ENCODE measurements around the gene PIEZO1.

Gene PIEZO1

GRCh38 chr16:88731699-88732098, 53.3 kb downstream of the PIEZO1 start:
- no peak for DNase-seq

GRCh38 chr16:88730632-88731607, 54.1 kb downstream of the PIEZO1 start:
- DNase-seq = no peak

GRCh38 chr16:88727871-88728270, 57.1 kb downstream of the PIEZO1 start:
- no peak for DNase-seq

DNA sequence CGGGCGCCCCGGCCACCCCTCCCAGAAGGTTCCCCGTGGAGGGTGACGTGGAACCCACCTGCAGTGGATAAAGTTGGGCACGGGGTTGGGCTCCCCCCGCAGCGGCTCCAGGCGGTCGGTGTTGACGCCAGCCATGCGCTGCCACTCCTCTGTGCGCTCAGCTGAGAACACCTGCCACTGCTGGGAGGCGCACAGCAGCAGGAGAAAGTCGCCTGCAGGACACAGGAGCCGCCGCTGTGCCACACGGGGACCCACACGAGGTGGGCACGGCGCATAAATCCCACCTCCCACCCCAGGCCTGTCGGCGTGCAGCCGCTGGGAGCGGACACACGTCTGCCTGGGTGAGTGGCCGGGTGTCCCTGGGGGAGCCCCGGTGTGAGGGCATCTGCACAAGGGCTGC, 58.0 kb downstream of the PIEZO1 start:
- DNase-seq = no peak

GRCh38 chr16:88726408-88726749, 58.6 kb downstream of the PIEZO1 start:
- no peak for DNase-seq

GRCh38 chr16:88725609-88726407, 59.2 kb downstream of the PIEZO1 start:
- no peak for DNase-seq

DNA sequence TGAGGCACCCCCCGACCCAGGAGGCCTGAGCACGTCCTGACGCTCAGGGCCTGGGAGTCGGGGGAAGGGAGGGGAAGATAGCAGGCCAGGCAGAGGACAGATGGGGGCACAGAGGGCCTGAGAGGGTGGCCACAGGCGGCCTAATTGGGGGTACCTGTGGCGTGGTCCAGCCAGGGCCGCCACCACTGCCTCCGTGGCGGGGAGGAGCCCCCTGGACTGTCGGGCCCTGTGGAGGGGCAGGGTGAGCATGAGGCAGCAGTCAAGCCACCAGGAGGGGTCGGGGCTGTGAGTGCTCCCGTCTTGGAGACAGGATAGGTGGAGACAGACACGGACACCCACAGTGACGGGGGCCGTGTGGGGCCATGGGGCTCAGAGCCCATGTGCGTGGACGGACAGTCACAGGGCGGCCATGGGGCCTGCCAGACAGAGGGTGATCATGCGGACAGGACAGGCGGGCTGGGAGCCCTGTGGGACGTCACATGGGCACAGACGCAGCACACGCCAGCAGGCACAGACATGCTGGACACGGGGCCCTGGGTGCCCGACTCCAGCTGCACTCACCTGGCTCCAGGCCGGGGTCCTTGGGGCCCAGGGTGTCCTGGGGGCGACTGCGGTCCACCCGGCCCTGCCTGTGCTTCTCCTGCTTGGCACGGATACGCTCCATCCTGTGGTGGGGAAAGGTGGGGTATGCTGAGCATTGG, 60.0 kb downstream of the PIEZO1 start:
- DNase-seq = no peak

DNA sequence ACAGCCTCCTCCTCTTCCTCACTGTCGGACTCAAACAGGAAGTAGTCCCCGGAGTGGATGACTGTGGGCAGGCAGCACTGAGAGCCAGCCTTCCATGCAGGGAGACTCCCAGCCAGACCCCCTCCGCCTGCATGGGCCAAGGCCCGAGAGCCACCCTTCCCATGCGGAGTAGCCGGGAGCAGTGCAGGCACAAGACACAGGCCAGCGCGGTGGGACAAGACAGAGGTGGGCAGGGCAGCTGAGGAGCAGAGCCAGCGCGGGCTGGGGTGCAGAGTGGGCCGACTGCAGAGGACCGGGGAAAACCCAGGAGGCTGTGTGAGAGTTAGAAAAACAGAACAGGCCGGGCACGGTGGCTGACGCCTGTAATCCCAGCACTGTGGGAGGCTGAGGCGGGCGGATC, 61.1 kb downstream of the PIEZO1 start:
- DNase-seq = no peak

GRCh38 chr16:88723507-88723887, 61.5 kb downstream of the PIEZO1 start:
- DNase-seq = no peak

DNA sequence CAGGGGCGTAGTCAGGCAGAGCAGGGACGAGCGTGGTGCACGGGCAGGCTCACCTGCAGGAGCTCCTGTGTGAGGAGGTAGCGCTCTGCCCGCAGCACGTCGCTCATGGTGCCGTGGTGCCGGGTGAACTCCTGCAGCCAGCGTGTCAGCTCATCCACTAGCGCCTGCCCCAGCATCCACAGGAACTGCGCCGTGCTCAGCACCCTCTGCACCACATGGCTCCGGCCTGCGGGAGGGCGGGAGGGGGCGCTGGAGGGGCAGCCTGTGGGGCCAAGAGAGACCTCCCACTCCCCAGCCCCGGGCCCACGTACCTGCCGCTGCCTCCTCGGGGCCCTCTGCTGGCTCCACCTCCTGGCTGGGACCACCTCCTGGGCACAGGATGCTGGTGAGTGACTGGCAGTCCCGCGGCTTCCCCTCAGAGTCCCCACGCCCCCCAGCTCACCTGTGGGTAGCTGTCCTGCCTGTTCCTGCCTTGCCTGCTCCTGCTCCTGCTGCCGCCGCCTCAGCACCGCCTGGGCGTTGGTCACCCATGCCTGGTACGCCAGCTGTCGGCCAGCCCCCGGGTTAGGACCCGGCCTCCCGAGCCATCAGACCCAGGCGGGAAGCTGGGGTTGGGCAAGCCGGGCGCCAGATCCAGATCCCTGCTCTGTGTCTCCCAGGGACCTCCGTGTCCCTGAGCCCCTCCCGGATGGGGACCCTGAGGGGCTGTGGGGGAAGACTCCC, 62.1 kb downstream of the PIEZO1 start:
- DNase-seq = no peak

DNA sequence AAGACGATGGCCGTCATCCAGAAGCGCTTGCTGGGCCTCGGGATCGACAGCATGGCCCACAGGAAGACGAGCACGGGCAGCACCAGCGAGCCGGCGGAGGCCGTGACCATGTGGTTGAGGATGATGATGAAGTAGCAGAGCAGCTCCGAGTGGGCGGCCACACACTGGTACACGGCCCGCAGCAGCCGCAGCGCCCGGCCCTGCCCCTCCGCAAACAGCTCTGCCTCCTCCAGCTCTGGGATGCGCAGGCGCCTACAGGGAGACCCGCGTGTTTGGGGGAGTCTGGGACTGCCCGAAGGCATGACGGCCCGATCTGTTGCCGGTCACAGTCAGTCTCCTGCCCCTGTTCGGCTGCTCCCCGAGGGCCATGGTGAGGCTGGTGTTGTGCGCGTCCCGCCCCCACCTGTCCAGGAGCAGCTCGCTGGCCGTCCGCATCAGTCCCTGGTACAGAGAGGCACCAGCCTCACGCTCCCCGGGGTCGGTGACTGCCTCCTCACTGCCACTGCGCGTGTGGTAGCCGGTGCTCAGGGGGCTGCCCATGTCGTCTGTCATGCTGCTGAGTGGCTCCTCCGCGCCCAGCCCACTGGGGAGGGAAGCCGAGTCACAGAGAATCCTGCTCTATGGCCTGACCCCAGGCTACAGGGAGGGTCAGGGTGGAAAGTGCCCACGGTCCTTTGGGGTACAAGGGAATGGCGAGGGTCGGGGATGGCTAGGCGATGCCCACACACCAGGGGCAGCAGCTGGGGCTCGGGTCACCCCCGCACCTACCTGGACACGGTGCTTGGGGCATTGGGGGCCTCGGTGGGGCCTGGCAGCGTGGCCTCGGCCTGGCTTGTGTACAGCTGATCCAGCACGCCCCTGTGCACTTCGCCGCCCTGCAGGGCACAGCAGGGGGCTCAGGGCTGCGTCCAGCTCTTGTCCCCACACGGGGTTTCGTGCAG, 62.9 kb downstream of the PIEZO1 start:
- no peak for DNase-seq

- DNase-seq = no peak
These were observed 63.8 kb downstream of the PIEZO1 start for GRCh38 chr16:88721236-88721635.

- no peak for DNase-seq
These were observed 64.5 kb downstream of the PIEZO1 start for GRCh38 chr16:88720396-88720970.

DNA sequence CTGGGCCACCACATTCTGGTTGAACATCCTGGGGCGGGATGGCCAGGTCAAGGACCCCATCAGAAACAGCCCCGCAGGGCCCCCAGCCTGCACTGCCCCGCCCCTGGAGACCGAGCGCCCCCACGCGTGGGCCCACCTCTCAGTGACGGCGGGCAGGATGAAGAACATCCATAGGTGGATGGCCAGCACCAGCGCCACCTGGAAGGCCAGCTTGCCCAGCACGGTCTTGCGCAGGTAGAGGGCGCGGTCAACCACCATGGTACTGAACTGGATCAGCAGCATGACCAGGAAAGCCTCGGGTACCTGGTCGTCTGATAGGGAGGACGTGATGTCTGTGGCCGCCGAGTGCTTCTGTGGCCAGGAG, 65.1 kb downstream of the PIEZO1 start:
- no peak for DNase-seq

- DNase-seq = no peak
These were observed 65.6 kb downstream of the PIEZO1 start for GRCh38 chr16:88719267-88719932.

DNA sequence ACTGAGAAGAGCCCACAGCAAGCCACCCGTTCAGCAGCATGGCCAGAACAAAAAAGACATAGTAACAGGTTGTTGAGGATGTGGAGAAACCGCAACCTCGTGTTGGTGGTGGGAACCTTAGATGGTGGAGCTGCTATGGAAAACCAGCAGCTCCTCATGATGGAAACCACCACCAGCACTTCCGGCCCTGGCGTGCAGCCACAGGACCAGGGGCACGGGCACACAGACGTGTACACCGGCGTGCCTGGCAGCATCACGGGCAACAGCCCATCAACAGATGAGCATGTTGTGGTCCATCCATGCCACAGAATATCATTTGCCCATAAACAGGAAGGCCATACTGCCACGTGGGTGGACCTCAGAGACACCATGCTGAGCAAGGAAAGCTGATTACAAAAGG, 66.8 kb downstream of the PIEZO1 start:
- no peak for DNase-seq

- no peak for DNase-seq
These were observed 68.4 kb downstream of the PIEZO1 start for GRCh38 chr16:88716601-88717001.

DNA sequence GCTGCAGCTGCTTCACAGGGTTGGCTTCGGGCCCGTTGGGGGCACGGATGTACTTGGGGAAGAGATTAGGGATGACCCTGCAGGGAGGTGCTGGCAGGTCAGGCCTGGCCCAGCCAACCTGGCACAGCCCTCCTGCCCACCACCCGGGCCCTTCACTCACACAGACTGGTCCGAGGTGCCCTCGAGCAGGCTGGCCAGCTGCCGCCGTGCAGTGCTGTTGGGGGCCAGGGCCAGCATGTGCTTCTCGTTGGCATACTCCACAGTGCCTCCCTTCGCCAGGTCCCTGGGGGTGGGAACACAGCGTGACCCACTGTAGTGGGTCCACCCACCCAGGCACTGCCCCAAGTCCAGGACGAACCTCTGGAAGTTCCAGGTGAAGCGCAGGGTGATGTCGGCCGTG, 68.8 kb downstream of the PIEZO1 start:
- DNase-seq = no peak

DNA sequence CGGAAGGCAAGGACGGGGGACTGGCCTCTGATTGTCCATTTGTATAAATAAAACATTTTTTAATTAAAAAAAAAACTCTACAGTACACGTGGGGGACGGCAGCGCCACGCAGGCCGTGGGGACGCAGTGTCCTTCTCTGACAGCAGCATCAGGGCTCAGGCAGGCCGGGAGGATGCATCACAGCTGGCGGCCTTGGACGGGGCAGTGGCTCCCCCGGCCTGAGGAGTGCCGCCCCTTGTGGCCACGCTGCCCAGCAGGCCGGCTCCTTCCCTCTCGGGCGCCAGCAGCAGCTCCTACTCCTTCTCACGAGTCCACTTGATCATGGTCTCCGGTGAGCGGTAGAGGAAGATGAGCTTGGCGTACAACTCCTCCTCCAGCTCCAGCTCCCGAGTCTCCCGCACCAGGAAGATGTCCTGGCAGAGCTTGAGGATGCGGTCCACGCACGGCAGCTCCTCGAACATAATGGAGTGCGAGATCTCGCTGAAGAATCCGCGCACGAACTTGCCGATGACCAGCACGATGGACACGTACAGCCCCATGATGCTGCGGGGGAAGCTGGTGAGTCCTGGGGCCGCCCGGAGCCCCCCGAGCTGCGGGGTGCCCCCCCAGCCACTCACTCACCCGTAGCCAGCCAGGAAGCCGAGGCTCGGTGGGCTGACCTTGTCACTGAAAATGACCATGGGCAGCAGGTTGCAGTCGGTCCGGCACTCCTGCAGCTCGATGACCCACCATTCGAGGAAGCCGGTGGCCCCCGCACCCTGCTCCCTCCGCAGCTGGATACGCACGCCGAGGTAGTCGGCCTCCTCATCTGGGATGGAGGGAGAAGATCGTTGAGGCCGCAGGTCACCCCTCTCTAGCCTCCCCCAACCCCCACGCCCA, 69.5 kb downstream of the PIEZO1 start:
- DNase-seq = no peak
